Cardiac fibroblast (primary cell): ENCODE measurements around the gene CATSPER1.

Experiments
- DNase-seq, 2 donors: peaks; one replicate each; pipeline versions ENCODE4 v3.0.0 to v3.0.0-alpha.2; 2010; ENCODE audit warnings: low read depth in 2 of 2
- H3K4me3 ChIP-seq, 2 donors: replicated peaks in 1 of 2; 1 replicate in 1 of 2; 2 replicates in 1 of 2; pipeline ENCODE4 v1.5.1; 2011; ENCODE audit warnings: low read depth in 2 of 2, low read length in 2 of 2, mild to moderate bottlenecking in 2 of 2, moderate library complexity in 1 of 2
- TF ChIP-seq, protein P1 (sequence below): IDR thresholded peaks from one replicate; pipeline ENCODE4 v1.5.1; 2011; ENCODE audit warnings: low read depth, mild to moderate bottlenecking, low read length, inconsistent platforms

The CATSPER1 gene

DNA sequence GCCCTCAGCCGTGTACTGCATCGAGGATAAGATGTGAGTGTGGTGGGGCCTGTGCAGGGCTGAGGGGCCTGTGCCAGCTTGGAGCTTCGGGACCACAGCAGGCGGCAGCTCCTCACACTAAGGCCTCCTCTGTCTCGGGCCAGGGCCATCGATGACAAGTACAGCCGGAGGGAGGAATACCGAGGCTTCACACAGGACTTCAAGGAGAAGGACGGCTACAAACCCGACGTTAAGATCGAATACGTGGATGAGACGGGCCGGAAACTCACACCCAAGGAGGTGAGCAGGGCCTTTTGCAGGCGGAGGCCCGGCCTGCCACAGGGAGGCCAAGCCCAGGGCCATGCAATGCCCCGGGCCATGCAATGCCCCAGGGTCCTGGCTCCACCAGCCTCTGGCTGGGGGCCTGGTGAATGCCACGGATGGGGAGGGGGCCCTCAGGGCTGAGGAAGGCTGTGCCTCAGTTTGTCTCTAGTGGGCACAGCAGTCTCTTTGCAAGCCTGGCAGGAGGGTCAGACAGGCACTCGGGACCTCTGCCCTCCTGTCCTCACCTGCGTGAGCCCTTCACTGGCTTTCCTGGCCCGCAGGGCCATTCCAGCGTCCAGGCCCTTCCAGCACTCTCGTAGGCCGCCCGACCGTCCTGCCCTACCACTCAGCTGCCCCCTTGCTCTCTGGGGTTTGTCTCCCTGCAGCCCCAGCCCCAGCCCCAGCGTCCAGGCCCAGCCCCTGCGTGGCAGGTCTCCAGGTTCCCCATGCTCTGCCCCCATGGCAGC, 48.5 kb downstream of the CATSPER1 start:
- no peak for DNase-seq
- no peak overlapping the region for H3K4me3 ChIP-seq
- TF ChIP-seq, protein P1, sequence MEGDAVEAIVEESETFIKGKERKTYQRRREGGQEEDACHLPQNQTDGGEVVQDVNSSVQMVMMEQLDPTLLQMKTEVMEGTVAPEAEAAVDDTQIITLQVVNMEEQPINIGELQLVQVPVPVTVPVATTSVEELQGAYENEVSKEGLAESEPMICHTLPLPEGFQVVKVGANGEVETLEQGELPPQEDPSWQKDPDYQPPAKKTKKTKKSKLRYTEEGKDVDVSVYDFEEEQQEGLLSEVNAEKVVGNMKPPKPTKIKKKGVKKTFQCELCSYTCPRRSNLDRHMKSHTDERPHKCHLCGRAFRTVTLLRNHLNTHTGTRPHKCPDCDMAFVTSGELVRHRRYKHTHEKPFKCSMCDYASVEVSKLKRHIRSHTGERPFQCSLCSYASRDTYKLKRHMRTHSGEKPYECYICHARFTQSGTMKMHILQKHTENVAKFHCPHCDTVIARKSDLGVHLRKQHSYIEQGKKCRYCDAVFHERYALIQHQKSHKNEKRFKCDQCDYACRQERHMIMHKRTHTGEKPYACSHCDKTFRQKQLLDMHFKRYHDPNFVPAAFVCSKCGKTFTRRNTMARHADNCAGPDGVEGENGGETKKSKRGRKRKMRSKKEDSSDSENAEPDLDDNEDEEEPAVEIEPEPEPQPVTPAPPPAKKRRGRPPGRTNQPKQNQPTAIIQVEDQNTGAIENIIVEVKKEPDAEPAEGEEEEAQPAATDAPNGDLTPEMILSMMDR, result no peak

DNA sequence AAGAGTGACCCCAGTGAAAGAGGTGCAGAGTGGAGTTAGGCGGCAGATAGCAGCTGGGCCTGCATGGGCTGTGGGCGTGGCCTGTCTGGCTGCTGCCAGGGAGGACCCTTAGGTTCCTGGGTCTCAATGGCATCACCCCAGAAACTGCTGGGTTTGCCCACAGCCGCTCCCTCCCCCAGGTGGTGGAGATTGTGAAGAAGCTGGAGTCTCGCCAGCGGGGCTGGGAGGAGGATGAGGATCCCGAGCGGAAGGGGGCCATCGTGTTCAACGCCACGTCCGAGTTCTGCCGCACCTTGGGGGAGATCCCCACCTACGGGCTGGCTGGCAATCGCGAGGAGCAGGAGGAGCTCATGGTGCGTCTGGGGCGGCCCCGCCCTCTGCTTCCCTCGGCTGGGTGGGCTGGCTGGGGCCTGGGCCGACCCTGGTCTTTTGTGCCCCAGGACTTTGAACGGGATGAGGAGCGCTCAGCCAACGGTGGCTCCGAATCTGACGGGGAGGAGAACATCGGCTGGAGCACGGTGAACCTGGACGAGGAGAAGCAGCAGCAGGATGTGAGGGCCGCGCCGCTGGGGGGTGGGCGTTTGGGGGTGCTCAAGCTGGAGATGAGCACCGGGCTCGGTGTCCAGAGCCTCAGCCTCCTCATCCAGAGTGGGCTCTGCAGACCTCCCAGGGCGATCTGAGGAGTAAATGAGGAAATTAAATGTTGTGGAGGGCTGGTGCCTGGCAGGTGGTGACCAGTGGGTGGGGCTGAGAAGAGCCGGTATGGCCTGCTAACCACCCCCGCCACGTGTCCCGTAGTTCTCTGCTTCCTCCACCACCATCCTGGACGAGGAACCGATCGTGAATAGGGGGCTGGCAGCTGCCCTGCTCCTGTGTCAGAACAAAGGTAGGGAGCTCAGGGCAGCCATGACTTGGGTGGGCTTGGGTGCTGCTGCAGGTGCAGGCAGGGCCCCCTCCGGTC, 49.8 kb downstream of the CATSPER1 start:
- TF ChIP-seq, protein P1, result no peak
- DNase-seq, result no peak
- H3K4me3 ChIP-seq, result no peak overlapping the region

DNA sequence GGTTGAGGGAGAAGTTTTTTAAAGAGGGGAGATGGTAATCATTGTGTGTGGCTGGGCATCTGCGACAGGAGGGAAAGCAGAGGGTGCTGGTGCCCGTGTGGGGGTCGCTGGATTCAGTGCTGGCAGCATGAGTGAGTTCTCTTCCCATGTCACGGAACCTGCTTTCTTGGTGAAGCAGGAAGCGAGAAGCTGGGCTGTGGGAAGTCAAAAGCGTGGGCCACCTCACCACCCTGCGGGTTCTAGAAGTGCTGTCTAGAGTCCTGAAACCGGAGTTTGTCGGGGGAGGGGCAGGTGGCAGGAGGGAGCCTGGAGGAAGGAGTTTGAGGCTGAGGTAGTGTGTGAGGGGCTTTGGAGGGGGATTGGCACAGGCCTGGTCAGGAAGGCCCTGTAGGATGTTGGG, 50.5 kb downstream of the CATSPER1 start:
- H3K4me3 ChIP-seq, result no peak overlapping the region
- no peak for DNase-seq
- TF ChIP-seq, protein P1, result no peak

DNA sequence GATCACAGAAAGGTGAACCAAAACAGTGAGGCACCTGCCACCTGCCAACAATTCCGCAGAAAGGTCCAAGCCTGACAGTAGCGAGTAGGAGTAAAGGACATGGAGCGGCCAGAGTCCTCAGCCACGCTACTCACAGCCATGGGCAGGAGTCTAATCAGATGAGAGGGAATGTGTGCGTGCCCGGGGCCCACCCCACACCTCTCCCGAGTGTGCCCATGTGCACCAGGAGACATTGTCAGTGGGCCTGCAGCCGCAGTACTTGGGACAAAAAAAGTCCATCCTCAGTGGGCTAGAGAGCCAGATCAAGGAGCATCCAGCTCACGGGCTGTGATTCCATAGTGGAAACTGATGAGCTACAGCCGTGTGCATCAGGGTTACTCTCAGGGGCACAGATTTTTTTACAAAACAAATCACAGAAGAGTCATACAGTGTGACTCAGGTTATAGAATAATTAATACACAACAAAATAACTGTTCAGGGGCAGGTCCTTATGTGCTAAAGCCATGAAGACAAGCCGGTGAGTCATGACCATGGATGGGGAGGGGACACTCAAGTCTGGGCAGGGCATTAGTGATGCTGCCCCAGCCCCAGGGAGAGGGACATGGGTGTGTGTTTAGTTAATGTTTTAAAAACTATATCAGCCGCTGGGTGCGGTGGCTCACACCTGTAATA, 52.7 kb downstream of the CATSPER1 start:
- peak in 1 of 2 donors; percentile 53 for DNase-seq
- TF ChIP-seq, protein P1, result no peak
- H3K4me3 ChIP-seq, result no peak overlapping the region

DNA sequence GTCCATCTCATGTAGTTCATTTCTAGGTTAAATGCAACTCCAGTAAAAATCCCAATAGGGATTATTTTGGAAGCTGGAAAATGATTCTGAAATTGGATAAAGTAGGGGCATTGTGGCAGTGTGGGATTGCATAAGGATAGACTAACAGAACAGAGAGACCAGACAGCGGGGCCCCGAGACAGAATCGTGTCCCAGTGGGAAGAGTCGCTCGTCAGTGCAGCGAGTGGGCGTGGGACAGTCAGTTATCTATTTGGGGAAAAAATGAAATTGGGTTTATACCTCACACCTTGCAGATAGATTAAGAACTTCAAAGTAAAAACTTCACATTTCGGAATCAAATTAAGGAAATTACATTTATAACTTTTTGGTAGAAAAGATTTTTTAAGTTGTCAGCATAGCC, 54.2 kb downstream of the CATSPER1 start:
- DNase-seq, result no peak
- H3K4me3 ChIP-seq, result no peak overlapping the region
- TF ChIP-seq, protein P1, result no peak

DNA sequence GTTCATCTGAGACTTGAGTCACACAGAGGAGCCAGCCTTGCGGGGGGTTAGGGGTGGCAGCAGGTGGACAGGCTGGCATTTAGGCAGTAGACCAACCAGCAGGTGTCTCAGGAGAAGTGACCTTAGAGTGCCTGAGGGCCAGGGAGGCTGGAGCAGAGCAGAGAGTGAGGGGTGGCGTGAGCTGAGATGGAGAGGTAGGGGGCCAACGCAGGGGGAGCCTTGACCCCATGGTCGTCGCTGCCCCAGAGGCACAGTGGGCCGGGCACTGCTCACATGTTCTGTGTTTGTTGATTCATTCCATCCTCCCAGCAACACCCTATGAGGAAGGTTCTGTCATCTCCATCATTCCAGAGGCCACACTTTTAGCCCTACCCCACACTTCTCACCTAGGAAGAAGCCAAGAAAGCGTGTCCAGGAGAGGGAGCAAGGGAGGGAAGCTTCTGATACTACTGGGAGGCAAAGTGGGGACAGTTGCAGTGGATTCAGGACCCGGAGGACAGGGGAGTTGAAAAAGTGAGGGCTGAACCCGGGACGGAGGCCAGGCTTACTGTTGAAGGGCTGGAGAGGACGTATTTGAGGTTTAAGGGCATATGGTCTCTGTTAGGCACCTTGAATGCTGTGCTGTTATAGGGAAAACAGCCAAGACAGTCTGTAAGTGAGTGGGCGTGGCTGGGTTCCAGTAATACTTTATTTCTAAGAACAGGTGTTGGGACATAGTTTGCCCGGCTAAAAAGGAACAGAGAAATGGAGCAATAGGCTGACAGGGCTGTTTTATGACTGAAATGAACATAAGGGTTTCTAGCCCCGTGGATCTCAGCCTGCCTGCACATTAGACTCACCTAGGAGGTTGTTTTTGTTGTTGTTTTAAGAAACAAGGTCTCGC, 57.4 kb downstream of the CATSPER1 start:
- TF ChIP-seq, protein P1, result no peak
- DNase-seq, result no peak
- no peak overlapping the region for H3K4me3 ChIP-seq
